GM21528 (cell line): Measurements from ENCODE around the gene NKAIN2.

Experiments used
- ATAC-seq: cut with Tn5 transposase; IDR thresholded peaks from one replicate; pipeline ENCODE4 v1.9.1; 2021; ENCODE audit warnings: mild to moderate bottlenecking, moderate library complexity; ENCODE audit not compliant: unreplicated experiment, low FRiP score

NKAIN2 gene

DNA sequence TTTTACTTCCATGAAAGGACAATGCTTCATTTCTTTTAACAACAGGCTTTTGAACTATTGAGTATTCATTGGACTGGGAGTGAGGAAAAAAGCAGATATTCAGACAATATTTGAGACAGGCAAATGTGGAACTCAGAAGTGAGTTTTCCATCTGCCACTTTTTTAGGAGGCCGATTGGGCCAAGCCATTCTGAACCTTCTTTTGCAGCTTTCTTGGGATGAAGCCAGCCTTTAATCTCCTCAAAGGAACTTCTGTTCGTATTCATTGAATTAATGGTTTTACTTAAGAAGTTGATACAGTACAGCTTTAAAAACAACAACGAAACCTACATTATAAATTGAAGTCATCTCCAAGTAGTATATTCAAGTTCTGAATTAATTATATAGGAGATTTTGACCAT is 971.5 kb downstream of the NKAIN2 start:
- ATAC-seq = no peak

DNA sequence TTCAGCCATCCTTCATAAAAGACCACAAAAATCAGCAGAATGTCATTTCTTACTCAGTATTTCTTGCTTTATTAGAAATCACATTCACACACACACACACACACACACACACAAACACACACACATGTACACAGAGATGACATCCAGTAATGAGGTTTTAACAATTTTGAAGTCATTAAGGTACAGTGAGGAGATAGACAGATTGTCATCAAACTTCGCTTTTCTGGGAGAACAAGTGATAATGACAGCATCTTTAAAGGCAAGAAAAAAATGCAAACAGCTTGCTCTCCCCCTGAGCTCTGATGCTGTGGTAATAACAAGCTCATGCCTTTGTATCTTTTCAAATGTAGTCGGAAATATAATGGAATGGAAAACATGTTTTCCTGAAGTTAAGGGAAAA is 974.2 kb downstream of the NKAIN2 start:
- ATAC-seq = no peak

GRCh38 chr6:124780623-124781022 is 977.0 kb downstream of the NKAIN2 start:
- ATAC-seq = no peak

DNA sequence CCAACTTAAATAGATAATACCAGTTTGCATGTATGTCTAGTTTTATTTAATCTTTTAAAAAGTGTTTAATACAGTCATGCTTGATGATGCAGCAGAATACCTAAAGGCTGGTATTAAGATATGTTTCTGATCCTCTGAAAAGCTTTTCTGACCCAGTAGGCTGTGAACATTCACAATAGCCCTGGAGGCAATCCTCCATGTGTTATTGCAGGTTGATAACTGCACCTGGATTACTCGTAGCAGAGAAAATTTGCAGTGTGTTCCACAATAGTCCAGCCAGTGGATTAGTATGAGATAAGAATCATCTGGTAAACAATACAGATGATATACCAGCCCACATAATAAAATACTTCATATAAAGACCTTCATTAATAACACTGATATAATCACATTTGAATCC is 979.7 kb downstream of the NKAIN2 start:
- no peak for ATAC-seq

GRCh38 chr6:124791156-124791555 is 987.5 kb downstream of the NKAIN2 start:
- ATAC-seq = no peak

DNA sequence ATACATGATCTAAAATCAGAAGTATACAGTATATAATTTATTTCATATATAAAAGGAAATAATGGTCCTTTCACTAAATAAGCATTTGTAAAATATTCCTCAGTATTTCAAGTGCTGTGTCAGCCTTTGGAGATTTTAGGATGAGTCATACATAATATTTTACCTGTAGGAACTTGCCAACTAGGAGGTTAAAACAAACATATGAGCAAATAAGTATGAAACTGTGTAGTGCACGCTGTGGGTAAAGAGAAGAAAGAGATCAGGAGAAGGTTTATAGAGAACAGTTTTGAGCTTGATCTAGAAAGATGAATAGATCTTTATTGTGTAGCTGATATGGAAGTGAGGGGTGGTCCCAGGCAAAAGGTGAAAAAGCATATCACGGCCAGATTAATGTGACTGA is 988.7 kb downstream of the NKAIN2 start:
- no peak for ATAC-seq

GRCh38 chr6:124793398-124793797 is 989.7 kb downstream of the NKAIN2 start:
- ATAC-seq = no peak

DNA sequence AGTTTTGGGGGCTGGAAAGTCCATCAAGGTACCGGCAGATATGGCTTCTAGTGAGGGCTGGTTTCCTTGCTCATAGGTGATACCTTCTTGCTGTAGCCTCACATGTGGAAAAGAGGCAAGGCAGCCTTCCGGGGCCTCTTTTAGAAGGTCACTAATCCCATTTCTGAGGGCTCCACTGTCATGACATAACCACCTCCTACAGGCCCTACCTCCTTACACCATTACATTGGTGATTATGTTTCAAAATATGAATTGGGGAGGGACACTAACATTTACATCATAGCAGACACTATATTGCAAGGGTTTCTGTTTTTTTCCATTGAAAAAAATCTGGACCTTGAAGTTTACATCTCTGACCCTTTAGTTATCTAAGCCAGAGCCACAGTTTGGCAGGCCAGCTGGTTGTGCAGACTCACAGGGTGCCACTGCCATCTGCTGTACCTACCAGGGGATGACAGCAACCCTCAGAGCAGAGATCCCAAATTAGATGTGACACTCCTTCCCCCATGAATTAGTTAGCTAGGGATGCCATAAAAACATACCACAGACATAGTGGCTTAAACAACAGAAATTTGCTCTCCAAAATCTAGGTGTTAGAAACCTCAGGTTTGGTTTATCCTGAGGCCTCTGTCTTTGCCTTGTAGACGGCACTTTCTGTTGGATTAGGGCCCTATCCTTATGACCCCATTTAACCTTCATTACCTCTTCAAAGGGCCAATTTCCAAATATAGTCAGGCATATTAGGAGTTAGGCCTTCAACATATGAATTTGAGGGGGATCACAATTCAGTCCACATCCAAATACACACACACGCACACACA is 992.2 kb downstream of the NKAIN2 start:
- ATAC-seq = no peak

DNA sequence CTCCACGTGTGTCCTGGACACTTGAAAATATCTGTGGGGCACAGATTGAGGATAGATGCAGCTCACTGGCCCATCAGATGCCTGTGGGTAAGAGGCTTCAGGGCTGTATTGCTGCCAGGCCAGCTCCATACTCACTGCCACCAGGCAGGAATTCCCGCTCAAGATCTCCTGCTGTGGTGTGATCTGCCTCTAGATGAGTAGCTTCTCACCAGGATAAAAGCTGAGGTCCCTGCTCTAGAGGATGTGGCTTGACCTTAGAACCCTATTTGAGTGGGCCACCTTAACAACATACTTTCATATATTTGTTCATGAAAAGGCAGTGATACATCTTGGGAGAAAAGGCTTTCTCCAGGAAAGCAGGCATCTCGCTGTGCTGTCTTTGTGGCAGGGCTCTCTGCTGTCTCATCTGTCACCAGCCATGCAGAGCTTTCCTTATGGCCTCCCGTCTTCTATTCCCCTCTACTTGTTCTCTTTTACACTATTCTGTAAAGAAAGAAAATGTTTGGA is 992.9 kb downstream of the NKAIN2 start:
- no peak for ATAC-seq

GRCh38 chr6:124797224-124797623 is 993.6 kb downstream of the NKAIN2 start:
- no peak for ATAC-seq

GRCh38 chr6:124798942-124799496 is 995.4 kb downstream of the NKAIN2 start:
- ATAC-seq = no peak

DNA sequence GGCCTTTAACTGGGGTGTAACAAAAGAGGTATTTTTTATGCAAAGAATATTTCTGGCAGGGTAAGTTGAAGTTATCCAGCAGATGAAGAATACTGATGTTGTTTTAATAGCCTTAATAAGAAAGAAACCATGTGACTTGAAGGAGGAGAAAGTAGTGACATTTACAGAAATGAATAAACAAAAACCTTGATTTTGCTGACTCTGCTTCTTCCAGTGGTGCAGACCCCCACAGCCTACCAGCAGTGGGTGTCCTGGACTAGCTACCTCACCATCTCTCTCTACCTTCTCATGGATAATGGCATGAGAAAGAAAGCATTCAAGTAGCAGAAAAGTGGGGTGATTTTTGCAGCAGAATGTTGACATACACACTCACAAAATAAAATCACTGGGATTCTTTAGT is 996.0 kb downstream of the NKAIN2 start:
- ATAC-seq = no peak

DNA sequence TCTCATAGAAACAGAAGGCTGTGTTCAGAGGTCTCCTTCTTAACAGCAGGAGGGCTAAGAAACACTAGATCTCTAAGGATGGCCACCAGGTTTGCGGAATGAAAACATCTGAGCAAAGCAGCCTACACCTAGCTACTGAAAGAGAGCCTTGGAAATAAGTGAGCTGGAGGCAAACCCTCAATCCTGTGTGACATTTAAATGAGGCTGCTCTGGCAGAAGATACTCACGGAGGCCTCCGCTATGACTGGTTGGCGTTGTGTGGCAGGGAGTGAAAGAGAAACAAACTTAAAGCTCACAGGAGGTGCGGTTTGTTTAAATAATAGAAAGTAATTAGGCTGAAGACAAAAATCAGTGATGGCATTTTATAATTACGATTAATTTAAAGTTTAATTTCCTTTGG is 996.6 kb downstream of the NKAIN2 start:
- no peak for ATAC-seq

DNA sequence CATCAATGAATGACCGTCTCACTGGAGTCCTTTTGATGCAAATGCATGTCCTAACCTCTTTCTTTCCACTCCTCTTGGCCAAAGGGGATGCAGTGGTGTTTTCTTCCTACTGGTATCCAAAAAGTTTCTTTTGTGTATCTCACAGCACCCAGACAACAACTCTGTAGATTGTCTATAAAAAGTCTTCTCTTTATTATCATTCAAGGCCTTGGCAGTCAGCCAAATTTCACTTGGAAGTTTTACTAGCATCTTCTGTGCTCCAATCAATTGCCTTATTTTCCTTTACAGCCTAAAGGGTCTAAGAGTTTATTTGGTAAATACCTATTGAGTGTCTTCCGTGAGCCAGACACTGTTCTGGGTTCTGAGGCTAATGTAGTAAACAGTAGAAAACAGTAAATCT is 1008.4 kb downstream of the NKAIN2 start:
- ATAC-seq = no peak

DNA sequence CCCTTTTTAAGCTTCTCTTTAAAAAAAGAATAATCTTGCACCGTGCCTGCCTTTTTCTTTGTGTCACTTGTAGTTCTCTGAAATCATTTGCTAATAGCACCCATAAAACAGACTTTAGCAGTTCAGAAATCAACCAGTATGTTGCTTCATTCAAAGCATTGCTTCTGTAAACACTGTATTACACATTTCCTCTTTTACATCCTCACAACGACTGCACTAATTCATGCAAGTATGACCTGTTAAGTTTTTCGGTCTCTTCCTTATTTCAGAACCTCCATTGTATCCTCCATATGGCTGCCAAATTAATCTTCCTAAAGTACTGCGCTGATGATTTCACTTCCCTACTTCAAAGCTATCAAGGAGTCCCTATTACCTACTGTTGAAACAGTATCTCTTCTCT is 1015.7 kb downstream of the NKAIN2 start:
- no peak for ATAC-seq

DNA sequence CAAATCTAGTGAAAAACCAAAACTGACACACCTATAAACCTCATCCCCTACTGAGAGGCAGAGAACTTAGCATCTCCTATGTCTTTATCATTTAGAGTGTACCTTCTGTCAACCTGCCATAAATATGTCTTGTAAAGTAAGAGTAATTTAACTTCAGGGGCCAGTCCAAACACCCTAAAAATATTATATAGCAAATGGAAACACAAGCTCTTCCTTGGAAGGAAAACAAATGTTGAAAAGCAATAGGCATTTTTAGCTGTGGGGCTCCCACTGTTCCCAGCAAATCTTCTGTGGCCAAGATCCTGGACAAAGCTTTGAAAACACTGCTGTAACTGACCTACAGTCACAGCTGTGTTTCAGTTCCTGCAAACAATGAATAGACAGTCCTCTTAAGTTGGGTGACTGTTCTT is 1018.5 kb downstream of the NKAIN2 start:
- ATAC-seq = no peak

DNA sequence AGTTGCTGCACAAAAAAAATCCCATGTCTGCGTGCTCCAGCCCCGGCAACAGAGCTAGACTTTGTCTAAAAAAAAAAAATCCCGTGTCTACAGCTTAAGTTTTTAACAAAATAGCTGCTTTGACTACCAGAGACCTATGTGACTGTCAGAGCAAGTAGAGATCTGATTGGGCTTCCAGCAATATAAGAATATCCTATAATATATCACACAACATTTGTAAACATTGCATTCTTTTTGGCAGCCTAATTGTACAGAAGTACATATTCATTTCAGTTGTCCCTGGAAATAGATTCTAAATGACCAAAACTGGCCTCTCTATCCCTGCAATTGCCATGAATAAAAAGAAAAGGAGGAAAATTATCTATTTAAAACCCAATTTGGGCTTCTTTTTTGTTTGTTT is 1019.1 kb downstream of the NKAIN2 start:
- no peak for ATAC-seq

GRCh38 chr6:124823240-124824111 is 1019.8 kb downstream of the NKAIN2 start:
- ATAC-seq = no peak

DNA sequence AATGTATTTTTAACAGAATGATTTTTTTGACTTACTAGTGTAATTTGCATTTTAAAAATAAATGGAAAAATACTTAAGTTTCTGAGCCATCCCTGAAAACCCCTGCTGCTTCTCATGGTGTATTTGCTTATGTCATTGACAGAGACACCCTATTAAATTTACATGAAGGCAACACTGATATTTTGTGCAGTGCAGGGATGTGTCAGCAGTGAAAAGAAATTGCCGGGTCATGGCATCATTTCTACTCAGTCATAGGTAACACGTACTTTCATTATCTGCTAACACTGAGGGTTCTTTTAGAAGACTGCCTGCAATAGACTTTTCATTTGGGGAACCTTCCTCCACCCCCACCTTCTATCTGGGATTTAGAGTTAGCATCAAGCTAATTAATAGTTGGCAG is 1021.9 kb downstream of the NKAIN2 start:
- no peak for ATAC-seq

- ATAC-seq = no peak
Measured at GRCh38 chr6:124829822-124830221, 1026.2 kb downstream of the NKAIN2 start.

DNA sequence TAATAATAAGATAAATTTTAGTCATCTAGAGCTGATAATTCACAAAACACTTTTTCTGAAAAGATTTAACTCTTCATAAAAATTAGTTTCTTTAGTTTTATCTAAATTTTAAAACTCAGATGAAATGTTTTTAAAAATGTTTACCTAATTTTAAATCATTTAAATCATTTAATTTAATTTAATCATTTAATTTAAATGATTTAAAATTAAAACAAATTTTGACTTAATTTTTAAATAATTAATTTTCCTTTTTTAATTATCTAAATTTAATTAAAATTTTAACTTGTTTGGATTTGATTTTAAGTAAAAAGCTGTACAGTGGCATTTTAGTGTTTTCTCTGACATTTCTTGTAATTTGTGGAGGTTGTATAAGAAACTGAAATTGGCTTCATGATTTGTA is 1026.8 kb downstream of the NKAIN2 start:
- no peak for ATAC-seq
